ENCODE measurements around the gene TBL2. TPM values are rescaled to one million over a fixed set of nuclear protein-coding genes. Genes with fewer than 3 reads are reported as not detected.

Gene TBL2
- total and polyA plus RNA-seq, 2 donors (not counting 1 experiment from before 2014, with no cell fraction given): 15.1 to 34.6 TPM

- intact Hi-C loops (cut with micrococcal nuclease): no loop called here
- Histone ChIP-seq H4K20me1 (ENCODE audit: control insufficient read depth, insufficient read depth, low read length, poor library complexity, severe bottlenecking) (no peaks in the 10 kb centered on the region), H3K4me1 (ENCODE audit: control insufficient read depth in 2 of 2, insufficient read depth in 2 of 2, low read length in 2 of 2) (peaks cover 13 to 19% of the 10 kb centered on the region in 2 donors), H3K27me3 (replicated peaks in 1 of 4; ENCODE audit: control extremely low read depth in 1 of 4, control insufficient read depth in 3 of 4, insufficient read depth in 4 of 4, low read length in 3 of 4) (no peaks in the 10 kb centered on the region), H3K4me3 (ENCODE audit: control extremely low read depth in 1 of 5, extremely low read depth in 1 of 5, insufficient read depth in 1 of 5, low read depth in 2 of 5, low read length in 4 of 5) (no peak overlapping the region), H3K4me2 (replicated peaks; ENCODE audit: low read depth, low read length, poor library complexity, severe bottlenecking) (no peak overlapping the region), H3K36me3 (replicated peaks in 1 of 2; ENCODE audit: control extremely low read depth in 1 of 2, control insufficient read depth in 1 of 2, extremely low read depth in 1 of 2, insufficient read depth in 2 of 2, low read length in 1 of 2) (peaks cover 0 to 7% of the 10 kb centered on the region in 2 experiments), H3K9ac (ENCODE audit: low read length) (no peak overlapping the region), H3K27ac (ENCODE audit: low read length in 2 of 2) (no peak overlapping the region), H2AFZ (ENCODE audit: insufficient read depth, low read depth, low read length, poor library complexity, severe bottlenecking) (no peak overlapping the region), H3K9me3 (ENCODE audit: control extremely low read depth in 1 of 3, control insufficient read depth in 2 of 3, insufficient read depth in 1 of 3, low read length in 2 of 3) (no peaks in the 10 kb centered on the region), H3K79me2 (ENCODE audit: control insufficient read depth, insufficient read depth, low read length) (no peaks in the 10 kb centered on the region)
- TF ChIP-seq CTCF (IDR thresholded peaks at IDR 0.05): no peak
- TF ChIP-seq EZH2 (IDR thresholded peaks at IDR 0.05; ENCODE audit: borderline replicate concordance, insufficient read depth, low read depth, low read length, poor library complexity, severe bottlenecking): no peak
- DNase-seq (no peak), ATAC-seq (ENCODE audit: low read depth) (no peak)
- no peaks in the 10 kb centered on the region for H3K9me3 Mint-ChIP-seq (ENCODE audit: insufficient read depth)
- no peaks in the 10 kb centered on the region for H3K27me3 Mint-ChIP-seq
- H3K4me1 Mint-ChIP-seq: peaks cover 14% of the 10 kb centered on the region
- ChIA-PET CTCF (interaction anchor here (0.7 kb wide), 1 partner anchor 20 kb away, joined by 3 read pairs; no protein-coding TSS in a partner anchor), POLR2A (no interaction called here)
- no peak overlapping the region for H3K27ac Mint-ChIP-seq
- WGBS (ENCODE audit: insufficient coverage): 100% methylated on average over 3 of the region's 3 CpGs
- H3K4me3 Mint-ChIP-seq: no peak overlapping the region
These were observed 47.6 kb downstream of the TBL2 start for GRCh38 chr7:73530800-73531199.

- WGBS (ENCODE audit: insufficient coverage): 46% methylated on average over 6 of the region's 8 CpGs
These were observed 51.2 kb downstream of the TBL2 start for GRCh38 chr7:73526896-73527821.

More at GRCh38 chr7:73526896-73527821, 51.2 kb downstream of the TBL2 start:
- Histone ChIP-seq H3K9me3 (ENCODE audit: control extremely low read depth in 1 of 3, control insufficient read depth in 2 of 3, insufficient read depth in 1 of 3, low read length in 2 of 3) (no peaks in the 10 kb centered on the region), H3K36me3 (replicated peaks in 1 of 2; ENCODE audit: control extremely low read depth in 1 of 2, control insufficient read depth in 1 of 2, extremely low read depth in 1 of 2, insufficient read depth in 2 of 2, low read length in 1 of 2) (no peaks in the 10 kb centered on the region), H3K4me1 (ENCODE audit: control insufficient read depth in 2 of 2, insufficient read depth in 2 of 2, low read length in 2 of 2) (peaks cover 30 to 40% of the 10 kb centered on the region in 2 donors), H2AFZ (ENCODE audit: insufficient read depth, low read depth, low read length, poor library complexity, severe bottlenecking) (no peak overlapping the region), H3K27ac (ENCODE audit: low read length in 2 of 2) (peak overlapping the region; percentile 21 to 67), H3K4me3 (ENCODE audit: control extremely low read depth in 1 of 5, extremely low read depth in 1 of 5, insufficient read depth in 1 of 5, low read depth in 2 of 5, low read length in 4 of 5) (no peak overlapping the region), H3K9ac (ENCODE audit: low read length) (no peak overlapping the region), H4K20me1 (ENCODE audit: control insufficient read depth, insufficient read depth, low read length, poor library complexity, severe bottlenecking) (no peaks in the 10 kb centered on the region), H3K27me3 (replicated peaks in 1 of 4; ENCODE audit: control extremely low read depth in 1 of 4, control insufficient read depth in 3 of 4, insufficient read depth in 4 of 4, low read length in 3 of 4) (no peaks in the 10 kb centered on the region), H3K79me2 (ENCODE audit: control insufficient read depth, insufficient read depth, low read length) (peaks cover 4% of the 10 kb centered on the region), H3K4me2 (replicated peaks; ENCODE audit: low read depth, low read length, poor library complexity, severe bottlenecking) (peak overlapping the region; percentile 24)
- ChIA-PET POLR2A (interaction anchor here (0.7 to 1.2 kb wide), 3 partner anchors 30 to 203 kb away, joined by 3 to 4 read pairs (median 4); partner anchors contain the start of genes BCL7B and TBL2), CTCF (interaction anchor here (1.0 kb wide), 1 partner anchor 9 kb away, joined by 3 read pairs; no protein-coding TSS in a partner anchor)
- Mint-ChIP-seq H3K27me3 (no peaks in the 10 kb centered on the region), H3K27ac (peak overlapping the region; percentile 81), H3K4me1 (peaks cover 34% of the 10 kb centered on the region), H3K4me3 (peak overlapping the region; percentile 15), H3K9me3 (ENCODE audit: insufficient read depth) (no peaks in the 10 kb centered on the region)
- no peak for DNase-seq
- intact Hi-C loops (cut with micrococcal nuclease): no loop called here
- no peak for ATAC-seq (ENCODE audit: low read depth)
- TF ChIP-seq CTCF (IDR thresholded peaks at IDR 0.05): no peak
- TF ChIP-seq EZH2 (IDR thresholded peaks at IDR 0.05; ENCODE audit: borderline replicate concordance, insufficient read depth, low read depth, low read length, poor library complexity, severe bottlenecking): no peak
